ENCODE measurements around the gene NAA10.

The NAA10 gene

DNA sequence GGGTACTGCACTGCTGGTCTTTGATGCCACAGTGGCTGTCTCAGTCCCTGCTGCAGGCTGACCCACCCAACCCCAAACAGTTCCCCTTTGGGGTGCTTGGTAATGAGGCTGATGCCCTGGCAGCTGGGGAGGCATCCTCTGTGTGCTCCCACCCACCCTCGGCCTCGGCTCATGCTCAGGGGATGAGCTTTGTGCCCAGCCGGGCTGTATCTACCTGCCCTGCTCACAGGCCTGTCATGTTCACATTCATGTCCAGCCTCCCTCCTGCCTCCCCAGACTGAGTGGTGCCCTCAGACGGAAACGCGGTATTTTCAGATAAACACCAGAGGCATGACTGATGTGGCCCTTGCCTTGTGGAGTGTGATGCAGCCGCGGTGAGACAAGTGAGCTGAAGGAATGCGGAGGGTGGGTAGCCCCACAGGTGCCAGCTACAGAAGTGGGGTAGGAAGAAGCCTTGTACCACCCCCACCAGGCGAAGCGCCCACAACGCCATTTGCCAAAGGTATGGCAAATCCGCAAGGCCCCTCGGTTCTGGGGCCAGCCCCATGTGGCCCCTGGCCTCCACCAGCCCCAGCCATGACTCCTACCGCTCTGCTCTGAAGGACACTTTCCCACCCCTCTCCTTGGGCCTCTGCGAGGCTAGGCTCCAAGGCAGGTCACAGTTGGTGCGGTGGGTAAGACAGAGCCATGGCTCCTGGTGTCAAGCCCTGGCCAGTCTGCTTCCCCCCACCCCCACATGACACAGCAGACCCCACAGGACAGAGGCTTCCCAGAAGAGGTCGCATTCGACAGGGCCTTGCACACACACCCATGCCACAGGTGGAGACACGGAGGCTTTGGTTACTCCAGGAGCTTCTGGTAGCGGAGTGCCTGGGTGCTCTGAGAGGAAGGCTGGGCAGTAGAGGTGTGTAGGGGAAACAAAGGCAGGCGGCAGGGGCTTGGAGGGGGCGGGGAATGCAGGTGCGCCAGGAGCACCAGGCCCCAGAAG, 11.4 kb upstream of the NAA10 start:
- POLR2A ChIA-PET: interaction anchor here (0.6 to 2.1 kb wide), 4 partner anchors 11 to 152 kb away, joined by 3 to 7 read pairs (median 4); partner anchors contain the start of genes NAA10 and SSR4
- H3K4me1 ChIP-seq (ENCODE audit: control extremely low read depth in 1 of 4, control insufficient read depth in 4 of 4, insufficient read depth in 4 of 4, low read length in 3 of 4): peaks cover 0 to 68% (median 65%) of the 10 kb centered on the region in 4 experiments

GRCh38 chrX:153944800-153945150, 9.9 kb upstream of the NAA10 start:
- H3K4me3 ChIP-seq (ENCODE audit: control insufficient read depth in 1 of 7, extremely low read depth in 1 of 7, insufficient read depth in 4 of 7, low read depth in 2 of 7, low read length in 6 of 7): peak overlapping the region in 5 of 7 experiments; percentile 29 to 75 (median 61)
- peaks cover 0 to 70% (median 65%) of the 10 kb centered on the region in 4 experiments for H3K4me1 ChIP-seq (ENCODE audit: control extremely low read depth in 1 of 4, control insufficient read depth in 4 of 4, insufficient read depth in 4 of 4, low read length in 3 of 4)
- peaks cover 0 to 19% (median 6%) of the 10 kb centered on the region in 4 experiments for H3K36me3 ChIP-seq (ENCODE audit: control insufficient read depth in 4 of 4, insufficient read depth in 4 of 4, low read length in 3 of 4)
- CTCF ChIA-PET: interaction anchor here (1.2 to 18.9 kb wide), 3 partner anchors 9 to 22 kb away, joined by 4 to 482 read pairs (median 4); partner anchors contain the start of genes ARHGAP4 and NAA10
- H3K27ac ChIP-seq (ENCODE audit: insufficient read depth in 1 of 2, low read depth in 1 of 2, low read length in 2 of 2, poor library complexity in 1 of 2, severe bottlenecking in 2 of 2): peak overlapping the region in 1 of 2 experiments; percentile 49
- no peaks in the 10 kb centered on the region for H3K9me3 ChIP-seq (ENCODE audit: control extremely low read depth in 1 of 5, control insufficient read depth in 4 of 5, insufficient read depth in 2 of 5, low read depth in 1 of 5, low read length in 4 of 5)
- 34% methylated on average over 5 of the region's 6 CpGs for WGBS (ENCODE audit: insufficient coverage)
- H3K27me3 ChIP-seq (replicated peaks in 2 of 5; ENCODE audit: control insufficient read depth in 4 of 5, insufficient read depth in 5 of 5, low read length in 4 of 5): peaks cover 0 to 17% (median 0%) of the 10 kb centered on the region in 5 experiments
- no peak for DNase-seq
- POLR2A ChIA-PET: interaction anchor here (1.2 kb wide), 1 partner anchor 21 kb away, joined by 4 read pairs; no protein-coding TSS in a partner anchor

More for the DNA sequence above, 11.4 kb upstream of the NAA10 start:
- Histone ChIP-seq H3K27ac (ENCODE audit: insufficient read depth in 1 of 2, low read depth in 1 of 2, low read length in 2 of 2, poor library complexity in 1 of 2, severe bottlenecking in 2 of 2) (no peak overlapping the region), H3K9me3 (ENCODE audit: control extremely low read depth in 1 of 5, control insufficient read depth in 4 of 5, insufficient read depth in 2 of 5, low read depth in 1 of 5, low read length in 4 of 5) (no peaks in the 10 kb centered on the region), H3K36me3 (ENCODE audit: control insufficient read depth in 4 of 4, insufficient read depth in 4 of 4, low read length in 3 of 4) (peaks cover 0 to 34% (median 15%) of the 10 kb centered on the region in 4 experiments), H3K4me3 (ENCODE audit: control insufficient read depth in 1 of 7, extremely low read depth in 1 of 7, insufficient read depth in 4 of 7, low read depth in 2 of 7, low read length in 6 of 7) (no peak overlapping the region), H3K27me3 (replicated peaks in 2 of 5; ENCODE audit: control insufficient read depth in 4 of 5, insufficient read depth in 5 of 5, low read length in 4 of 5) (peaks cover 0 to 12% (median 0%) of the 10 kb centered on the region in 5 experiments)
- WGBS (ENCODE audit: insufficient coverage): 94% methylated on average over 17 of the region's 24 CpGs
- CTCF ChIA-PET: interaction anchor here (0.8 to 18.9 kb wide), 11 partner anchors 8 to 181 kb away, joined by 3 to 482 read pairs (median 4); partner anchors contain the start of genes ARHGAP4 and NAA10
- peak in 2 of 3 donors; percentile 43 to 63 for DNase-seq

DNA sequence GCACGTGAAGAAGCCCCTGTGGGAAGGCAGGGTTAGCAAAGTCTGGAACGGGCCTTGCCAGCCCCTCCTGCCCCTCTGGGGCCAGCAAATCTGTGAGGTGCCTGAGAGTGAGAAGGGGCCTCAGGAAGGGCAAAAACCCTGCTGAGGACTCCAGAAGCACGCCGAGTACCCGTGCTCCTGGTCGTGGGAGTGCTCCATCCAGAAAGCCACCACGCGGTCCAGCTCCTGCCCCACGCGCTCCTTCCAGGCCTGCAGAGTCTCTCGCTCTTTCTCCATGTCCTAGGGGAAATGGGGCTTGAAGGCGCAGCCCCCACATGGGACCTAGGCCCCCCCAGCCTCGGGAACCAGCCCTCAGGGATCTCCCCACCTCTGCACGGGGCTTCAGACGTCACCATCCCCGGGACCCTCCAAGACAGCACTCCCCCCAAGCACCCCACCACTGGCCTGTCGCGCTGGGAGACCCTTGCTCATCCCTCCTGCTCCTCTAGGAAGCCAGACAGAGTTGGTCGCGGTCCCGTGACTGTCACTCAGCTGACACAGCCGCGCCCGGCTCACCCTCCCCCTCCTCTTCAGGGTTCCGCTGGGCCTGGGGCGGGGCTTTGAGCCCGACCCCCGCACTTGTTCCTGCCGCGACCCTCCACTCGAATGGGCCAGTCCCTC, 9.4 kb upstream of the NAA10 start, which contains the start of gene RENBP:
TSS of gene RENBP (minus strand) at position 504 of the 660 bp plus-strand sequence. CDS start at position 471, 33 bp downstream.
- peak within 1 kb of the TSS in 6 of 7 experiments; percentile 1 to 75 (median 54) for H3K4me3 ChIP-seq (ENCODE audit: control insufficient read depth in 1 of 7, extremely low read depth in 1 of 7, insufficient read depth in 4 of 7, low read depth in 2 of 7, low read length in 6 of 7)
- no peaks in the 10 kb centered on the region for H3K9me3 ChIP-seq (ENCODE audit: control extremely low read depth in 1 of 5, control insufficient read depth in 4 of 5, insufficient read depth in 2 of 5, low read depth in 1 of 5, low read length in 4 of 5)
- peak in 2 of 3 donors; percentile 48 to 50 for DNase-seq
- peaks cover 0 to 70% (median 62%) of the 10 kb centered on the region in 4 experiments for H3K4me1 ChIP-seq (ENCODE audit: control extremely low read depth in 1 of 4, control insufficient read depth in 4 of 4, insufficient read depth in 4 of 4, low read length in 3 of 4)
- 36% methylated on average over 13 of the region's 31 CpGs for WGBS (ENCODE audit: insufficient coverage)
- CTCF ChIA-PET: interaction anchor here (1.2 to 18.9 kb wide), 3 partner anchors 9 to 22 kb away, joined by 4 to 482 read pairs (median 4); partner anchors contain the start of genes ARHGAP4 and NAA10
- H3K36me3 ChIP-seq (ENCODE audit: control insufficient read depth in 4 of 4, insufficient read depth in 4 of 4, low read length in 3 of 4): peaks cover 0 to 14% (median 4%) of the 10 kb centered on the region in 4 experiments
- H3K27me3 ChIP-seq (replicated peaks in 2 of 5; ENCODE audit: control insufficient read depth in 4 of 5, insufficient read depth in 5 of 5, low read length in 4 of 5): peaks cover 0 to 22% (median 0%) of the 10 kb centered on the region in 5 experiments
- peak within 1 kb of the TSS in 1 of 2 experiments; percentile 49 for H3K27ac ChIP-seq (ENCODE audit: insufficient read depth in 1 of 2, low read depth in 1 of 2, low read length in 2 of 2, poor library complexity in 1 of 2, severe bottlenecking in 2 of 2)
- POLR2A ChIA-PET: interaction anchor here (1.2 kb wide), 1 partner anchor 21 kb away, joined by 4 read pairs; no protein-coding TSS in a partner anchor

- CTCF ChIA-PET: interaction anchor here (18.9 kb wide), 1 partner anchor 16 kb away, joined by 482 read pairs; the partner anchor contains the start of genes ARHGAP4 and NAA10
- peaks cover 0 to 27% (median 0%) of the 10 kb centered on the region in 5 experiments for H3K27me3 ChIP-seq (replicated peaks in 2 of 5; ENCODE audit: control insufficient read depth in 4 of 5, insufficient read depth in 5 of 5, low read length in 4 of 5)
Measured at GRCh38 chrX:153941336-153942252, 6.8 kb upstream of the NAA10 start.

DNA sequence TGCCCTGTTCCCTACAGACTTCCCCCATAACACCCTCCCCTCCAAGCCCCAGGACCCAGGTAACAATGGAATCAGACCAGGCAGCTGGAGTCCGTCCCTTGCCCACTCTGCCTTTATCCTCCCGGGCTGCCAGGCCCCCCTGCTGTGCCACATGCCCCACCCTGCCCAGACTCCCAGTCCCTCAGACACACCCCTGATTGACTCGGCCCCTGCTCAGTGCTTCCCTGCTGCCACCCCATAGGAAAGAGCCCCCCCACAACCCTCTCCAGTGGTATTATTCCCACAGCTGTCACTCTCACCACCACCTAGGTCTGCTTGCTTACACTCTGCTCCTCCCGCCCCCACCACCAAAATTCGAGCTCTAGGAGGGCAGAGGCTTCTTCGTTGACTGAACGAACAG, 4.7 kb upstream of the NAA10 start:
- H3K4me1 ChIP-seq (ENCODE audit: control extremely low read depth in 1 of 4, control insufficient read depth in 4 of 4, insufficient read depth in 4 of 4, low read length in 3 of 4): peaks cover 0 to 48% (median 29%) of the 10 kb centered on the region in 4 experiments
- CTCF ChIA-PET: interaction anchor here (1.0 to 18.9 kb wide), 3 partner anchors 9 to 14 kb away, joined by 5 to 482 read pairs (median 6); partner anchors contain the start of genes ARHGAP4 and NAA10
- POLR2A ChIA-PET: interaction anchor here (3.5 kb wide), 1 partner anchor 12 kb away, joined by 20 read pairs; the partner anchor contains the start of gene ARHGAP4
- 62% methylated on average over 7 of the region's 7 CpGs for WGBS (ENCODE audit: insufficient coverage)
- peaks cover 0 to 3% (median 0%) of the 10 kb centered on the region in 4 experiments for H3K36me3 ChIP-seq (ENCODE audit: control insufficient read depth in 4 of 4, insufficient read depth in 4 of 4, low read length in 3 of 4)
- H3K27ac ChIP-seq (ENCODE audit: insufficient read depth in 1 of 2, low read depth in 1 of 2, low read length in 2 of 2, poor library complexity in 1 of 2, severe bottlenecking in 2 of 2): no peak overlapping the region
- H3K27me3 ChIP-seq (replicated peaks in 2 of 5; ENCODE audit: control insufficient read depth in 4 of 5, insufficient read depth in 5 of 5, low read length in 4 of 5): peaks cover 0 to 29% (median 0%) of the 10 kb centered on the region in 5 experiments
- DNase-seq: no peak
- no peaks in the 10 kb centered on the region for H3K9me3 ChIP-seq (ENCODE audit: control extremely low read depth in 1 of 5, control insufficient read depth in 4 of 5, insufficient read depth in 2 of 5, low read depth in 1 of 5, low read length in 4 of 5)
- H3K4me3 ChIP-seq (ENCODE audit: control insufficient read depth in 1 of 7, extremely low read depth in 1 of 7, insufficient read depth in 4 of 7, low read depth in 2 of 7, low read length in 6 of 7): peak overlapping the region in 1 of 7 experiments; percentile 1

More at GRCh38 chrX:153941336-153942252, 6.8 kb upstream of the NAA10 start:
- Histone ChIP-seq H3K4me3 (ENCODE audit: control insufficient read depth in 1 of 7, extremely low read depth in 1 of 7, insufficient read depth in 4 of 7, low read depth in 2 of 7, low read length in 6 of 7) (peak overlapping the region in 5 of 7 experiments; percentile 19 to 63 (median 40)), H3K4me1 (ENCODE audit: control extremely low read depth in 1 of 4, control insufficient read depth in 4 of 4, insufficient read depth in 4 of 4, low read length in 3 of 4) (peaks cover 0 to 50% (median 38%) of the 10 kb centered on the region in 4 experiments), H3K9me3 (ENCODE audit: control extremely low read depth in 1 of 5, control insufficient read depth in 4 of 5, insufficient read depth in 2 of 5, low read depth in 1 of 5, low read length in 4 of 5) (no peaks in the 10 kb centered on the region), H3K27ac (ENCODE audit: insufficient read depth in 1 of 2, low read depth in 1 of 2, low read length in 2 of 2, poor library complexity in 1 of 2, severe bottlenecking in 2 of 2) (peak overlapping the region; percentile 25 to 49), H3K36me3 (ENCODE audit: control insufficient read depth in 4 of 4, insufficient read depth in 4 of 4, low read length in 3 of 4) (peaks cover 0 to 3% (median 0%) of the 10 kb centered on the region in 4 experiments)
- POLR2A ChIA-PET: interaction anchor here (3.5 kb wide), 1 partner anchor 14 kb away, joined by 20 read pairs; the partner anchor contains the start of gene ARHGAP4
- peak in 2 of 3 donors; percentile 70 to 75 for DNase-seq
- 24% methylated on average over 5 of the region's 23 CpGs for WGBS (ENCODE audit: insufficient coverage)
